Activated gamma-delta T cell treated with Interleukin-2 at 50 U/mL for 16 hours (primary cell): ENCODE data around the gene ZSCAN10.
"Not testable (repeated sequence)": the region's sequence is repeated elsewhere in the genome, so short reads cannot be mapped to it uniquely, and the experiment has no call there.

Experiments used
- DNase-seq: peaks from one replicate; pipeline ENCODE4 v3.0.0-alpha.2; 2020

Gene ZSCAN10

GRCh38 chr16:3098459-3099394 is at the start of gene ZSCAN10:
TSS of gene ZSCAN10 (minus strand) at chr16:3099294. CDS start at chr16:3092937, 6,357 bp downstream.
- DNase-seq, result no peak

GRCh38 chr16:3148256-3149192 is 49.4 kb upstream of the ZSCAN10 start:
- no peak for DNase-seq

GRCh38 chr16:3147757-3148104 is 48.6 kb upstream of the ZSCAN10 start:
- DNase-seq, result no peak

GRCh38 chr16:3147046-3147756 is 48.1 kb upstream of the ZSCAN10 start:
- DNase-seq, result no peak

GRCh38 chr16:3145660-3146059 is 46.6 kb upstream of the ZSCAN10 start:
- no peak for DNase-seq

GRCh38 chr16:3145151-3145550 is 46.1 kb upstream of the ZSCAN10 start:
- no peak for DNase-seq

GRCh38 chr16:3144321-3144983 is 45.4 kb upstream of the ZSCAN10 start:
- no peak for DNase-seq

GRCh38 chr16:3143598-3144320 is 44.7 kb upstream of the ZSCAN10 start:
- no peak for DNase-seq

- DNase-seq, result no peak
These were observed 44.1 kb upstream of the ZSCAN10 start for GRCh38 chr16:3143189-3143588.

GRCh38 chr16:3142770-3143169 is 43.7 kb upstream of the ZSCAN10 start:
- DNase-seq, result no peak

- DNase-seq, result no peak
These were observed 43.2 kb upstream of the ZSCAN10 start for GRCh38 chr16:3142327-3142726.

GRCh38 chr16:3141781-3142311 is 42.8 kb upstream of the ZSCAN10 start:
- DNase-seq, result no peak

GRCh38 chr16:3140603-3141427 is 41.7 kb upstream of the ZSCAN10 start:
- no peak for DNase-seq

- not testable (repeated sequence) for DNase-seq
These were observed 40.5 kb upstream of the ZSCAN10 start for GRCh38 chr16:3139561-3139960.

GRCh38 chr16:3138823-3139426 is 39.8 kb upstream of the ZSCAN10 start:
- no peak for DNase-seq

GRCh38 chr16:3138342-3138741 is 39.2 kb upstream of the ZSCAN10 start:
- no peak for DNase-seq

- DNase-seq, result no peak
These were observed 38.2 kb upstream of the ZSCAN10 start for GRCh38 chr16:3137267-3137666.

GRCh38 chr16:3135126-3135715 is 36.1 kb upstream of the ZSCAN10 start:
- no peak for DNase-seq

- peak; percentile 92 for DNase-seq
These were observed 35.4 kb upstream of the ZSCAN10 start, which contains the start of gene ZNF213 for GRCh38 chr16:3134338-3135125. TSS of gene ZNF213 (plus strand) at chr16:3135029. CDS start at chr16:3137281, 2,252 bp downstream.
